ENCODE data around the gene SERTAD2.

The SERTAD2 gene

DNA sequence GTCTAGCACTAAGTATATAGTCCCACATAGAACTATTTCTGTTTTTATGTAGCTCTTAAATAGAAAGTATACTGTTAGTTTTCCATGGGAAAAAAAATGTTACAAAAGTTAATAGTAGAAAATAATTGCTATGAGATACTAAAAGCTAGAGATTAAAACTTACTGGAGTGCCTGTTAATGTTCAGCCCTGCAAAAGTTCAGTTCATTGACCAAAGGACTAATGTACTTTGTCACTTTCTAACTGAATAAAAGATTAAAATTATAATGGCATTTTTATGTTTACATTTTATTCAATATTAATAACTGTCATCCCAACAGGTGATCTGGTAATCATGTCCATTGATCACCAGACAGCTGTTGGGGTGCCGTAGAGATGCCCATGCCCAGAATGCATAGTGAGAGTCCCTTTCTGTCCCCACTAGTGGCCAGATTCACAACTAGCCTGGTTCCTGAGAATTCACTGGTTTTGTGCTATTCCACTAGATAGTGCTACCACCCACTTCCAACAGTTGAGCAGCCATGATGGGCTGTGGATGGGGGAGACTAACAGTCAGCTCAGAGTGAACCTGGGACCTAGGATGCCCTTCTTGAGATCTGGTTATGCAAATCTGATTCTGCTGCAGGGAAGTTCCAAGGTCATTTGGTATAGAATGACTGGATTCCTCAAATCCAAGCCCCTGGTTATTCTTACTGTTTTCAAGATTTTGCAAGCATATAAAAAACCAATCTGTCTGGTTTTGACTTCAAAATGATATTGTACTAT, 71.8 kb downstream of the SERTAD2 start:
- DNase-seq = no peak

Data from retina (tissue), 1 donor.